HepG2 (cell line): ENCODE data around the gene EGLN1. TPM values are rescaled to one million over a fixed set of nuclear protein-coding genes. Genes with fewer than 3 reads are reported as not detected.

Experiments used
- ATAC-seq: fragments of 200-7000 bp; cut with Tn5 transposase; 3 replicates; pipeline ENCODE4 v1.9.1; 2020; ENCODE audit warnings: mild to moderate bottlenecking, moderate library complexity
- BruUV-seq: library from RNA; stranded (reverse); fragments of 400-500 nt; replicated peaks from 2 replicates; lab custom pipeline; 2021; lab: Mats Ljungman, UMichigan
- CTCF ChIA-PET: fragments of 300-600 bp; formaldehyde crosslinking; extraction: SDS; loops from one replicate; lab custom pipeline; 2021; ENCODE audit warnings: low total read pairs, inconsistent platforms, low intra/inter-chr PET ratio; lab: Yijun Ruan, JAX
- POLR2A ChIA-PET: fragments of 350-600 bp; sonication (Branson Sonifier 250); formaldehyde crosslinking; loops from one replicate; lab custom pipeline; 2020; ENCODE audit warnings: antibody characterized with exemption, inconsistent platforms; lab: Yijun Ruan, JAX
- DNase-seq: peaks from one replicate; pipeline ENCODE4 v3.0.0-alpha.2; 2015; ENCODE audit warnings: low spot score
- FAIRE-seq: peaks from 3 replicates; lab custom pipeline; 2011; peaks lifted over from hg19 to GRCh38; lab: Jason Lieb, UNC
- H2AFZ ChIP-seq: one replicate; pipeline ENCODE4 v1.6.1; 2011; ENCODE audit warnings: low read length, inconsistent platforms
- H3K27ac ChIP-seq: fragments of 300-600 bp; 3 replicates; pipeline ENCODE4 v1.8.0; 2011; ENCODE audit warnings: mixed run types, mild to moderate bottlenecking, mixed read lengths, low read length, inconsistent platforms; ENCODE audit not compliant: insufficient read depth; ENCODE audit errors: extremely low read length
- H3K27me3 ChIP-seq, 2 experiments: fragments of 200-600 bp in 1 of 2; 2 replicates in 1 of 2; 3 replicates in 1 of 2; pipeline versions ENCODE4 v1.6.0 to v1.8.0; 2011; ENCODE audit warnings: low read length in 2 of 2, mild to moderate bottlenecking in 2 of 2, moderate library complexity in 2 of 2, inconsistent platforms in 1 of 2; ENCODE audit not compliant: insufficient read depth in 2 of 2, control insufficient read depth in 1 of 2
- H3K36me3 ChIP-seq, 2 experiments: fragments of 200-600 bp in 1 of 2; replicated peaks in 1 of 2; 2 replicates in 1 of 2; 3 replicates in 1 of 2; pipeline versions ENCODE4 v1.5.1 to v1.8.0; 2011; ENCODE audit warnings: low read length in 2 of 2, inconsistent platforms in 1 of 2; ENCODE audit not compliant: insufficient read depth in 2 of 2, control insufficient read depth in 1 of 2
- H3K4me1 ChIP-seq: 2 replicates; pipeline ENCODE4 v1.5.1; 2012; ENCODE audit warnings: low read length, inconsistent platforms; ENCODE audit not compliant: insufficient read depth
- H3K4me2 ChIP-seq: 2 replicates; pipeline ENCODE4 v1.6.0; 2011; ENCODE audit warnings: low read depth, low read length, inconsistent platforms
- H3K4me3 ChIP-seq, 3 experiments: fragments of 200-600 bp in 1 of 3; sonication (generic), shearing (Covaris generic) in 1 of 3; replicated peaks in 1 of 3; 2 replicates each; pipeline ENCODE4 v1.5.1; 2011 to 2016; ENCODE audit warnings: low read length in 3 of 3, inconsistent platforms in 2 of 3, low read depth in 2 of 3, mild to moderate bottlenecking in 2 of 3, control low read depth in 1 of 3, mixed read lengths in 1 of 3; ENCODE audit not compliant: insufficient read depth in 1 of 3
- H3K79me2 ChIP-seq: one replicate; pipeline ENCODE4 v1.6.1; 2011; ENCODE audit warnings: low read length, inconsistent platforms; ENCODE audit not compliant: insufficient read depth
- H3K9ac ChIP-seq: 2 replicates; pipeline ENCODE4 v1.6.0; 2011; ENCODE audit warnings: mild to moderate bottlenecking, low read depth, low read length, inconsistent platforms; ENCODE audit not compliant: insufficient read depth
- H3K9me3 ChIP-seq: 2 replicates; pipeline ENCODE4 v1.5.1; 2012; ENCODE audit warnings: mild to moderate bottlenecking, low read length
- H4K20me1 ChIP-seq: 2 replicates; pipeline ENCODE4 v1.6.0; 2011; ENCODE audit warnings: inconsistent platforms, mild to moderate bottlenecking, low read length, moderate library complexity; ENCODE audit not compliant: insufficient read depth
- AHR ChIP-seq: IDR thresholded peaks from 2 replicates; pipeline ENCODE4 v1.6.1; 2018; ENCODE audit warnings: missing genetic modification reagents, missing compliant biosample characterization
- ERF ChIP-seq: IDR thresholded peaks from 2 replicates; pipeline ENCODE4 v1.6.1; 2018; ENCODE audit warnings: missing biosample characterization, missing genetic modification reagents
- HMG20A ChIP-seq: IDR thresholded peaks from 2 replicates; pipeline ENCODE4 v1.6.1; 2016; ENCODE audit warnings: borderline replicate concordance
- MLLT10 ChIP-seq: sonication (generic); formaldehyde crosslinking; IDR thresholded peaks from 2 replicates; pipeline ENCODE4 v1.4.0; 2020; ENCODE audit warnings: missing genetic modification reagents
- NCOA2 ChIP-seq: sonication (generic); formaldehyde crosslinking; IDR thresholded peaks from 2 replicates; pipeline ENCODE4 v1.8.0; 2022; ENCODE audit warnings: inconsistent platforms
- PITX1 ChIP-seq: sonication (generic); formaldehyde crosslinking; IDR thresholded peaks from 2 replicates; pipeline ENCODE4 v1.5.1; 2020; ENCODE audit warnings: mild to moderate bottlenecking, missing genetic modification reagents
- POLR2A ChIP-seq, 2 experiments: IDR thresholded peaks; 2 replicates each; pipeline ENCODE4 v1.6.1; 2011; ENCODE audit warnings: low read depth in 2 of 2, low read length in 2 of 2, mild to moderate bottlenecking in 1 of 2, moderate library complexity in 1 of 2; ENCODE audit not compliant: insufficient read depth in 1 of 2
- PRMT3 ChIP-seq: sonication (generic); formaldehyde crosslinking; IDR thresholded peaks from 2 replicates; pipeline ENCODE4 v1.8.1; 2022; ENCODE audit warnings: low read depth, mild to moderate bottlenecking, moderate library complexity, missing genetic modification reagents, borderline replicate concordance
- TEAD2 ChIP-seq: sonication (generic); formaldehyde crosslinking; IDR thresholded peaks from 2 replicates; pipeline ENCODE4 v1.9.0; 2021; ENCODE audit warnings: missing genetic modification reagents
- TP53 ChIP-seq: sonication (generic); formaldehyde crosslinking; conservative IDR thresholded peaks from 2 replicates; pipeline ENCODE4 v1.4.0; 2020; ENCODE audit warnings: missing genetic modification reagents
- ZNF235 ChIP-seq: sonication (generic); formaldehyde crosslinking; IDR thresholded peaks from 2 replicates; pipeline ENCODE4 v1.8.1; 2023; ENCODE audit warnings: mild to moderate bottlenecking, missing genetic modification reagents, borderline replicate concordance
- ZNF350 ChIP-seq: sonication (generic); formaldehyde crosslinking; IDR thresholded peaks from 2 replicates; pipeline ENCODE4 v1.4.0; 2020; ENCODE audit warnings: mild to moderate bottlenecking, low read depth, missing genetic modification reagents, borderline replicate concordance
- ZNF543 ChIP-seq: sonication (generic); formaldehyde crosslinking; IDR thresholded peaks from 2 replicates; pipeline ENCODE4 v1.4.0; 2020; ENCODE audit warnings: mild to moderate bottlenecking, missing genetic modification reagents
- ZNF891 ChIP-seq: sonication (generic); formaldehyde crosslinking; IDR thresholded peaks from 2 replicates; pipeline ENCODE4 v1.5.0; 2020; ENCODE audit warnings: mild to moderate bottlenecking, missing genetic modification reagents
- in situ Hi-C: cut with HindIII; loops from 2 replicates; pipeline ENCODE4 v1.10.0; 2017; ENCODE audit warnings: low pct_unique_long_range_greater_than_20kb; ENCODE audit not compliant: extremely low pct_ligation_motif_present
- intact Hi-C: fragments of 100-400 bp; cut with micrococcal nuclease; formaldehyde crosslinking; loops from one replicate; pipeline ENCODE4 v1.10.0; 2022; ENCODE audit not compliant: unreplicated experiment
- polyA plus RNA-seq, 8 experiments: library from polyadenylated mRNA; depleted of rRNA in 3 of 8; stranded (reverse) in 7 of 8; unstranded in 1 of 8; fragments of >200 nt; fragmentation: Illumina TruSeq in 4 of 8; extraction: Trizol in 4 of 8; gene quantifications; 2 replicates each; pipeline versions ENCODE4 v1.2.1 to v1.2.3, GENCODE V29; 2011 to 2016; ENCODE audit warnings: low read depth in 4 of 8, missing spikeins in 1 of 8, mixed read lengths in 1 of 8; ENCODE audit not compliant: insufficient read depth in 1 of 8
- total RNA-seq, 5 experiments: library from RNA; depleted of rRNA; stranded (reverse); fragments of >200 nt; fragmentation: Illumina TruSeq; extraction: Trizol; gene quantifications; 2 replicates each; pipeline ENCODE4 v1.2.3, GENCODE V29; 2016; ENCODE audit warnings: low read depth in 1 of 5
- TF ChIP-seq, protein P1 (sequence below): sonication (generic); formaldehyde crosslinking; IDR thresholded peaks from 2 replicates; pipeline ENCODE4 v1.8.1; 2022; ENCODE audit warnings: low read depth, mild to moderate bottlenecking, missing genetic modification reagents
- TF ChIP-seq, protein P2 (sequence below): sonication (generic); formaldehyde crosslinking; IDR thresholded peaks from 2 replicates; pipeline ENCODE4 v1.4.0; 2020; ENCODE audit warnings: low read depth, missing genetic modification reagents
- TF ChIP-seq, protein P3 (sequence below): sonication (generic); formaldehyde crosslinking; IDR thresholded peaks from 2 replicates; pipeline ENCODE4 v1.5.1; 2020; ENCODE audit warnings: mild to moderate bottlenecking, missing genetic modification reagents, moderate library complexity

Gene EGLN1
- total and polyA plus RNA-seq, 2 of the 13 experiments (the other 11 are each of a cell fraction or from before 2014, with no cell fraction given), result 34.4 to 44.1 TPM

DNA sequence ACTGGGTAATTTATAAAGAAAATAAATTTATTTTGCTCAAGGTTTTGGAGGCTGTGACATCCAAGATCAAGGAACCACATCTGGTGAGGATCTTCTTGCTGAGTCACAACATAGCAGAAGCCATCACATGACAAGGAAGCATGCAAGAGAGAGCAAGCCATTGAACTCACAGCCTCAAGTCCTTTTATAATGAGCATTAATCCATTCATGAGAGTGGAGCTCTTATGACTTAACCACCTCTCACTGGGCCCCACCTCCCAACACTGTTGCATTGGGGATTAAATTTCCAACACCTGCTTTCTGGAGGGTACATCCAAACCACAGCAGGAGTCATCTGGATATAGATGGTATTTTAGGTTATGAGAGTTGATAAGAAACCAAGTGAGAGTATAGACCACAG lies 20.6 kb upstream of the EGLN1 start:
- ChIA-PET CTCF (no interaction called here), POLR2A (no interaction called here)
- ATAC-seq, result no peak
- Histone ChIP-seq H3K9me3 (no peaks in the 10 kb centered on the region; the same call in 1 of the 2 replicates), H3K27me3 (peaks cover 0 to 6% of the 10 kb centered on the region in 2 experiments; a peak in 1 of 5 replicates), H3K4me2 (no peak overlapping the region), H3K4me1 (no peaks in the 10 kb centered on the region), H3K79me2 (no peaks in the 10 kb centered on the region), H2AFZ (no peak overlapping the region), H3K36me3 (no peaks in the 10 kb centered on the region), H3K27ac (no peak overlapping the region), H3K9ac (no peak overlapping the region), H4K20me1 (no peaks in the 10 kb centered on the region), H3K4me3 (no peak overlapping the region)
- BruUV-seq, result no TSS peak
- in situ Hi-C loops, result no loop called here
- no peak for FAIRE-seq
- no peak for DNase-seq
- intact Hi-C loops, result no loop called here
- TF ChIP-seq PRMT3 (CRISPR knock-in tag), result no peak
- TF ChIP-seq ZNF235 (CRISPR knock-in tag), result no peak
- TF ChIP-seq, protein P1, sequence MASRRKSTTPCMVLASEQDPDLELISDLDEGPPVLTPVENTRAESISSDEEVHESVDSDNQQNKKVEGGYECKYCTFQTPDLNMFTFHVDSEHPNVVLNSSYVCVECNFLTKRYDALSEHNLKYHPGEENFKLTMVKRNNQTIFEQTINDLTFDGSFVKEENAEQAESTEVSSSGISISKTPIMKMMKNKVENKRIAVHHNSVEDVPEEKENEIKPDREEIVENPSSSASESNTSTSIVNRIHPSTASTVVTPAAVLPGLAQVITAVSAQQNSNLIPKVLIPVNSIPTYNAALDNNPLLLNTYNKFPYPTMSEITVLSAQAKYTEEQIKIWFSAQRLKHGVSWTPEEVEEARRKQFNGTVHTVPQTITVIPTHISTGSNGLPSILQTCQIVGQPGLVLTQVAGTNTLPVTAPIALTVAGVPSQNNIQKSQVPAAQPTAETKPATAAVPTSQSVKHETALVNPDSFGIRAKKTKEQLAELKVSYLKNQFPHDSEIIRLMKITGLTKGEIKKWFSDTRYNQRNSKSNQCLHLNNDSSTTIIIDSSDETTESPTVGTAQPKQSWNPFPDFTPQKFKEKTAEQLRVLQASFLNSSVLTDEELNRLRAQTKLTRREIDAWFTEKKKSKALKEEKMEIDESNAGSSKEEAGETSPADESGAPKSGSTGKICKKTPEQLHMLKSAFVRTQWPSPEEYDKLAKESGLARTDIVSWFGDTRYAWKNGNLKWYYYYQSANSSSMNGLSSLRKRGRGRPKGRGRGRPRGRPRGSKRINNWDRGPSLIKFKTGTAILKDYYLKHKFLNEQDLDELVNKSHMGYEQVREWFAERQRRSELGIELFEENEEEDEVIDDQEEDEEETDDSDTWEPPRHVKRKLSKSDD (CRISPR knock-in tag), result no peak
- TF ChIP-seq MLLT10, result no peak
- no peak for TF ChIP-seq ERF (CRISPR knock-in tag)
- TF ChIP-seq HMG20A (CRISPR knock-in tag), result no peak
- no peak for TF ChIP-seq PITX1 (CRISPR knock-in tag)
- TF ChIP-seq AHR (CRISPR knock-in tag), result no peak
- TF ChIP-seq NCOA2 (CRISPR knock-in tag), result no peak
- no peak for TF ChIP-seq ZNF891 (CRISPR knock-in tag)
- TF ChIP-seq, protein P2, sequence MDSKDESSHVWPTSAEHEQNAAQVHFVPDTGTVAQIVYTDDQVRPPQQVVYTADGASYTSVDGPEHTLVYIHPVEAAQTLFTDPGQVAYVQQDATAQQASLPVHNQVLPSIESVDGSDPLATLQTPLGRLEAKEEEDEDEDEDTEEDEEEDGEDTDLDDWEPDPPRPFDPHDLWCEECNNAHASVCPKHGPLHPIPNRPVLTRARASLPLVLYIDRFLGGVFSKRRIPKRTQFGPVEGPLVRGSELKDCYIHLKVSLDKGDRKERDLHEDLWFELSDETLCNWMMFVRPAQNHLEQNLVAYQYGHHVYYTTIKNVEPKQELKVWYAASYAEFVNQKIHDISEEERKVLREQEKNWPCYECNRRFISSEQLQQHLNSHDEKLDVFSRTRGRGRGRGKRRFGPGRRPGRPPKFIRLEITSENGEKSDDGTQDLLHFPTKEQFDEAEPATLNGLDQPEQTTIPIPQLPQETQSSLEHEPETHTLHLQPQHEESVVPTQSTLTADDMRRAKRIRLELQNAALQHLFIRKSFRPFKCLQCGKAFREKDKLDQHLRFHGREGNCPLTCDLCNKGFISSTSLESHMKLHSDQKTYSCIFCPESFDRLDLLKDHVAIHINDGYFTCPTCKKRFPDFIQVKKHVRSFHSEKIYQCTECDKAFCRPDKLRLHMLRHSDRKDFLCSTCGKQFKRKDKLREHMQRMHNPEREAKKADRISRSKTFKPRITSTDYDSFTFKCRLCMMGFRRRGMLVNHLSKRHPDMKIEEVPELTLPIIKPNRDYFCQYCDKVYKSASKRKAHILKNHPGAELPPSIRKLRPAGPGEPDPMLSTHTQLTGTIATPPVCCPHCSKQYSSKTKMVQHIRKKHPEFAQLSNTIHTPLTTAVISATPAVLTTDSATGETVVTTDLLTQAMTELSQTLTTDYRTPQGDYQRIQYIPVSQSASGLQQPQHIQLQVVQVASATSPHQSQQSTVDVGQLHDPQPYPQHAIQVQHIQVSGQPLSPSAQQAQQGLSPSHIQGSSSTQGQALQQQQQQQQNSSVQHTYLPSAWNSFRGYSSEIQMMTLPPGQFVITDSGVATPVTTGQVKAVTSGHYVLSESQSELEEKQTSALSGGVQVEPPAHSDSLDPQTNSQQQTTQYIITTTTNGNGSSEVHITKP, result no peak
- no peak for TF ChIP-seq POLR2A (IDR thresholded peaks at IDR 0.05; ENCODE audit: insufficient read depth in 1 of 2, low read depth in 2 of 2, low read length in 2 of 2)
- no peak for TF ChIP-seq ZNF350 (CRISPR knock-in tag)
- no peak for TF ChIP-seq TEAD2 (CRISPR knock-in tag)
- TF ChIP-seq, protein P3, sequence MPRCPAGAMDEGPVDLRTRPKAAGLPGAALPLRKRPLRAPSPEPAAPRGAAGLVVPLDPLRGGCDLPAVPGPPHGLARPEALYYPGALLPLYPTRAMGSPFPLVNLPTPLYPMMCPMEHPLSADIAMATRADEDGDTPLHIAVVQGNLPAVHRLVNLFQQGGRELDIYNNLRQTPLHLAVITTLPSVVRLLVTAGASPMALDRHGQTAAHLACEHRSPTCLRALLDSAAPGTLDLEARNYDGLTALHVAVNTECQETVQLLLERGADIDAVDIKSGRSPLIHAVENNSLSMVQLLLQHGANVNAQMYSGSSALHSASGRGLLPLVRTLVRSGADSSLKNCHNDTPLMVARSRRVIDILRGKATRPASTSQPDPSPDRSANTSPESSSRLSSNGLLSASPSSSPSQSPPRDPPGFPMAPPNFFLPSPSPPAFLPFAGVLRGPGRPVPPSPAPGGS (CRISPR knock-in tag), result no peak
- TF ChIP-seq ZNF543 (CRISPR knock-in tag), result no peak
- TF ChIP-seq TP53, result no peak
